GM12891 (cell line): ENCODE results near the gene SCN4A.

Experiments
- POLR2A ChIP-seq: IDR thresholded peaks from 2 replicates; pipeline ENCODE4 v1.6.1; 2011; ENCODE audit warnings: low read depth, low read length, control low read depth
- POLR2AphosphoS5 ChIP-seq: IDR thresholded peaks from 2 replicates; pipeline ENCODE4 v1.6.1; 2011; ENCODE audit warnings: low read depth, low read length, control low read depth
- SPI1 ChIP-seq: IDR thresholded peaks from 2 replicates; pipeline ENCODE4 v1.6.1; 2011; ENCODE audit warnings: low read depth, low read length, control low read depth
- TAF1 ChIP-seq: IDR thresholded peaks from 2 replicates; pipeline ENCODE4 v1.6.1; 2011; ENCODE audit warnings: low read depth, low read length, control low read depth

DNA sequence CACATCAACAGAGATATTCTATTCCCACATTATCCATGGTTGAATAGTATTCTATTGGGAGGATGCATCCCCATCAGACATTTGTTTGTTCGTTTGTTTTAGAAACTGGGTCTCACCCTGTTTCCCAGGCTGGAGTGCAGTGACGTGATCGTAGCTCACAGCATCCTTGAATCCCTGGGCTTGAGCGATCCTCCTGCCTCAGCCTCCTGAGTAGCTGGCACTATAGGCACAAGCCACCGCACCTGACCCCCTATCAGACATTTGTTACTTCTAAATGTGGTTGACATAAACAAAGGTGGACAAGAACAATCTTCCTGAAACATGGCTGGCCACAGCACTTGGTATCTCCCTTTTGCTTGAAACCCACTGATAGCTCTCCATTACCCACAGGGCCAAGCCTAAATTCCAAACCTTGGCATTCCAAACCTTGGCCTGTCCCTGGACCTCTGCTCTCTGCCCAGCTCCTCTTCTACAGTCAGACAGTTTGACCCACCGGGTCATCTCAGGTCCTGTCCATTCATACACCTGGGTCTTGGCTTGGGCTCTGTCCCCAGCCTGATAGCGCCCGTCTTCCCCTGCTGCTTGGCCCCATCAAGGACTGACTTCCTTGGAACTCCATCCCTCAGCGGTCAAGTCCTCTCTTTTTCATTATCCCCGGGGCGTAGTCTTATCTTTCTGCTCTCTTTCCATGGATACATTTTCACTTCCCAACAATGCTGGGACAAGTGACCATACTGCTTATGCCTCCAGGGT, 23.9 kb upstream of the SCN4A start:
- TF ChIP-seq POLR2AphosphoS5 (no peak), POLR2A (no peak), TAF1 (no peak), SPI1 (no peak)
